B cell (primary cell): ENCODE results near the gene PBOV1. TPM values are rescaled to one million over a fixed set of nuclear protein-coding genes. Genes with fewer than 3 reads are reported as not detected.

Experiments
- ATAC-seq: fragments of 200-7000 bp; cut with Tn5 transposase; one replicate; pipeline ENCODE4 v1.10.0; 2021; ENCODE audit warnings: low read depth, mild to moderate bottlenecking, moderate number of reproducible peaks, moderate library complexity
- CTCF ChIA-PET: fragments of 350-600 bp; sonication (Branson Sonifier 250); formaldehyde crosslinking; loops from one replicate; lab custom pipeline; 2021; ENCODE audit warnings: antibody characterized with exemption, inconsistent platforms; lab: Charles Lee
- POLR2A ChIA-PET: fragments of 350-600 bp; sonication (Branson Sonifier 250); formaldehyde crosslinking; loops from one replicate; lab custom pipeline; 2021; ENCODE audit warnings: antibody characterized with exemption; lab: Charles Lee
- DNase-seq: peaks from one replicate; pipeline ENCODE4 v3.0.0; 2013
- H2AFZ ChIP-seq: 2 replicates; pipeline ENCODE4 v1.6.1; 2012; ENCODE audit warnings: mild to moderate bottlenecking, low read depth, low read length; ENCODE audit not compliant: insufficient read depth, poor library complexity, severe bottlenecking
- H3K27ac ChIP-seq, 2 donors: 1 replicate in 1 of 2; 2 replicates in 1 of 2; pipeline ENCODE4 v1.5.1; 2012 to 2013; ENCODE audit warnings: low read length in 2 of 2, mild to moderate bottlenecking in 2 of 2, moderate library complexity in 1 of 2
- H3K27me3 ChIP-seq, 4 experiments: fragments of 200-600 bp in 1 of 4; sonication (generic) in 1 of 4; replicated peaks in 1 of 4; 1 replicate in 2 of 4; 2 replicates in 2 of 4; pipeline versions ENCODE4 v1.6.1 to v1.7.0; 2013 to 2016; ENCODE audit warnings: low read length in 3 of 4, mild to moderate bottlenecking in 2 of 4, mixed read lengths in 1 of 4, moderate library complexity in 1 of 4; ENCODE audit not compliant: insufficient read depth in 4 of 4, control insufficient read depth in 3 of 4; ENCODE audit errors: control extremely low read depth in 1 of 4
- H3K36me3 ChIP-seq, 2 experiments: replicated peaks in 1 of 2; 1 replicate in 1 of 2; 2 replicates in 1 of 2; pipeline versions ENCODE4 v1.6.1 to v1.7.1; 2013; ENCODE audit warnings: low read length in 1 of 2; ENCODE audit not compliant: insufficient read depth in 2 of 2, control insufficient read depth in 1 of 2; ENCODE audit errors: control extremely low read depth in 1 of 2, extremely low read depth in 1 of 2
- H3K4me1 ChIP-seq, 2 donors: fragments of 200-600 bp in 1 of 2; sonication (generic) in 1 of 2; 1 replicate in 1 of 2; 2 replicates in 1 of 2; pipeline versions ENCODE4 v1.5.1 to v1.6.1; 2013 to 2017; ENCODE audit warnings: low read length in 2 of 2; ENCODE audit not compliant: control insufficient read depth in 2 of 2, insufficient read depth in 2 of 2
- H3K4me2 ChIP-seq: replicated peaks from 2 replicates; pipeline ENCODE3; 2012; ENCODE audit warnings: mild to moderate bottlenecking, low read depth, low read length; ENCODE audit not compliant: poor library complexity, severe bottlenecking
- H3K4me3 ChIP-seq, 5 experiments: fragments of 200-600 bp in 1 of 5; sonication (generic) in 1 of 5; 1 replicate in 3 of 5; 2 replicates in 2 of 5; pipeline versions ENCODE4 v1.5.1 to v1.7.0; 2011 to 2016; ENCODE audit warnings: low read length in 4 of 5, mild to moderate bottlenecking in 4 of 5, low read depth in 2 of 5, control low read depth in 1 of 5, moderate library complexity in 1 of 5; ENCODE audit not compliant: insufficient read depth in 1 of 5; ENCODE audit errors: control extremely low read depth in 1 of 5, extremely low read depth in 1 of 5
- H3K79me2 ChIP-seq: fragments of 200-600 bp; sonication (generic); one replicate; pipeline ENCODE4 v1.6.0; 2016; ENCODE audit warnings: low read length; ENCODE audit not compliant: control insufficient read depth, insufficient read depth
- H3K9ac ChIP-seq: fragments of 200-600 bp; sonication (generic); 2 replicates; pipeline ENCODE4 v1.6.1; 2017; ENCODE audit warnings: mild to moderate bottlenecking, low read length, moderate library complexity
- H3K9me3 ChIP-seq, 3 donors: one replicate each; pipeline versions ENCODE4 v1.6.1 to v1.7.1; 2013; ENCODE audit warnings: low read length in 2 of 3; ENCODE audit not compliant: control insufficient read depth in 2 of 3, insufficient read depth in 1 of 3; ENCODE audit errors: control extremely low read depth in 1 of 3
- H4K20me1 ChIP-seq: 2 replicates; pipeline ENCODE4 v1.6.0; 2012; ENCODE audit warnings: mild to moderate bottlenecking, low read length; ENCODE audit not compliant: insufficient read depth, control insufficient read depth, poor library complexity, severe bottlenecking
- H3K27ac Mint-ChIP-seq: one replicate; pipeline ENCODE4 v1.8.0; 2021; ENCODE audit warnings: mixed read lengths
- H3K27me3 Mint-ChIP-seq: one replicate; pipeline ENCODE4 v1.8.0; 2021; ENCODE audit warnings: mixed read lengths
- H3K4me1 Mint-ChIP-seq: one replicate; pipeline ENCODE4 v1.8.0; 2021; ENCODE audit warnings: mixed read lengths
- H3K4me3 Mint-ChIP-seq: one replicate; pipeline ENCODE4 v1.8.0; 2021; ENCODE audit warnings: mixed read lengths
- H3K9me3 Mint-ChIP-seq: one replicate; pipeline ENCODE4 v1.8.0; 2022; ENCODE audit warnings: mixed read lengths; ENCODE audit not compliant: insufficient read depth
- CTCF ChIP-seq: fragments of 200-600 bp; IDR thresholded peaks from one replicate; pipeline ENCODE4 v1.8.0; 2022; ENCODE audit warnings: antibody characterized with exemption, mild to moderate bottlenecking
- EZH2 ChIP-seq: IDR thresholded peaks from 2 replicates; pipeline ENCODE4 v1.6.1; 2012; ENCODE audit warnings: borderline replicate concordance, low read depth, mild to moderate bottlenecking, moderate library complexity, low read length; ENCODE audit not compliant: insufficient read depth, poor library complexity, severe bottlenecking
- WGBS: methylation state at CpG from one replicate; pipeline ENCODE4 v1.1.5; 2013; ENCODE audit warnings: missing lambda C conversion rate; ENCODE audit not compliant: insufficient coverage; 5-methylcytosine and 5-hydroxymethylcytosine counted together
- intact Hi-C: fragments of 100-400 bp; cut with micrococcal nuclease; formaldehyde crosslinking; loops from one replicate; pipeline ENCODE4 v1.10.0; 2022
- polyA plus RNA-seq: library from polyadenylated mRNA; depleted of rRNA; stranded (reverse); fragments of >200 nt; gene quantifications from 2 replicates; pipeline ENCODE4 v1.2.3, GENCODE V29; 2012
- total RNA-seq, 2 donors: library from RNA; stranded (reverse); fragments of 120-200 nt in 1 of 2; gene quantifications; 1 replicate in 1 of 2; 2 replicates in 1 of 2; pipeline versions ENCODE4 v1.2.3 to v1.2.4, GENCODE V29; 2013 to 2022

Gene PBOV1
- total and polyA plus RNA-seq, 2 donors (not counting 1 experiment from before 2014, with no cell fraction given): not detected

- DNase-seq: no peak
- no peaks in the 10 kb centered on the region for H4K20me1 ChIP-seq
- TF ChIP-seq EZH2 (no peak), CTCF (no peak)
- Mint-ChIP-seq H3K9me3 (no peaks in the 10 kb centered on the region), H3K27me3 (peaks cover 13% of the 10 kb centered on the region), H3K4me1 (peaks cover 2% of the 10 kb centered on the region), H3K27ac (no peak overlapping the region), H3K4me3 (no peak overlapping the region)
- H3K27ac ChIP-seq: no peak overlapping the region
- no peak overlapping the region for H3K9ac ChIP-seq
- H2AFZ ChIP-seq: no peak overlapping the region
- H3K4me3 ChIP-seq: no peak overlapping the region
- 56% methylated on average over 2 of the region's 4 CpGs for whole genome bisulfite sequencing
- intact Hi-C loops: no loop called here
- H3K4me2 ChIP-seq: no peak overlapping the region
- no peaks in the 10 kb centered on the region for H3K36me3 ChIP-seq
- peaks cover 0 to 10% (median 3%) of the 10 kb centered on the region in 4 experiments for H3K27me3 ChIP-seq
- CTCF ChIA-PET: no interaction called here
- no peaks in the 10 kb centered on the region for H3K79me2 ChIP-seq
- no peaks in the 10 kb centered on the region for H3K4me1 ChIP-seq
- no peak for ATAC-seq
- H3K9me3 ChIP-seq: no peaks in the 10 kb centered on the region
- POLR2A ChIA-PET: no interaction called here
Observed at GRCh38 chr6:138225953-138226352, 7.7 kb upstream of the PBOV1 start.

- Histone ChIP-seq H3K4me3 (no peak overlapping the region), H3K4me1 (no peaks in the 10 kb centered on the region), H3K4me2 (no peak overlapping the region), H3K36me3 (no peaks in the 10 kb centered on the region), H3K9me3 (peaks cover 0 to under 1% (median 0%) of the 10 kb centered on the region in 3 donors), H3K79me2 (no peaks in the 10 kb centered on the region), H4K20me1 (no peaks in the 10 kb centered on the region), H3K27me3 (peaks cover 0 to 14% (median 2%) of the 10 kb centered on the region in 4 experiments), H3K9ac (no peak overlapping the region), H2AFZ (no peak overlapping the region), H3K27ac (no peak overlapping the region)
- Mint-ChIP-seq H3K9me3 (no peaks in the 10 kb centered on the region), H3K27ac (no peak overlapping the region), H3K4me1 (no peaks in the 10 kb centered on the region), H3K27me3 (peaks cover 22% of the 10 kb centered on the region), H3K4me3 (no peak overlapping the region)
- intact Hi-C loops: no loop called here
- no peak for TF ChIP-seq CTCF
- TF ChIP-seq EZH2: no peak
- ChIA-PET POLR2A (no interaction called here), CTCF (no interaction called here)
- ATAC-seq (no peak), DNase-seq (no peak)
- 83% methylated on average over 2 of the region's 4 CpGs for WGBS
Observed at GRCh38 chr6:138222901-138223546, 4.7 kb upstream of the PBOV1 start.
